Liver (tissue), 3 donors: ENCODE measurements around the gene LPA.

ENCODE experiments used
- FOXA2 ChIP-seq: IDR thresholded peaks from 2 replicates; pipeline ENCODE4 v1.6.1; 2016; ENCODE audit warnings: antibody characterized with exemption
- GABPA ChIP-seq, 2 donors: IDR thresholded peaks in 1 of 2; conservative IDR thresholded peaks in 1 of 2; 2 replicates each; pipeline ENCODE4 v1.6.1; 2016; ENCODE audit warnings: antibody characterized with exemption in 2 of 2, mild to moderate bottlenecking in 1 of 2, moderate library complexity in 1 of 2
- HNF4G ChIP-seq: IDR thresholded peaks from 2 replicates; pipeline ENCODE4 v1.6.1; 2016; ENCODE audit warnings: antibody characterized with exemption
- JUND ChIP-seq, 2 donors: IDR thresholded peaks; 2 replicates each; pipeline ENCODE4 v1.6.1; 2016; ENCODE audit warnings: antibody characterized with exemption in 2 of 2
- SP1 ChIP-seq: IDR thresholded peaks from 2 replicates; pipeline ENCODE4 v1.6.1; 2018; ENCODE audit warnings: antibody characterized with exemption, mild to moderate bottlenecking
- TAF1 ChIP-seq: conservative IDR thresholded peaks from 2 replicates; pipeline ENCODE4 v1.6.1; 2016; ENCODE audit warnings: antibody characterized with exemption, mild to moderate bottlenecking
- TF ChIP-seq, protein P1 (sequence below): fragments of 150-350 bp; IDR thresholded peaks from 2 replicates; pipeline ENCODE4 v1.5.1; 2017; ENCODE audit warnings: improper control_type of control experiment, low read depth, low read length; ENCODE audit not compliant: missing input control
- TF ChIP-seq, protein P2 (sequence below): IDR thresholded peaks from 2 replicates; pipeline ENCODE4 v1.6.1; 2016; ENCODE audit warnings: antibody characterized with exemption, mild to moderate bottlenecking
- TF ChIP-seq, protein P3 (sequence below): IDR thresholded peaks from 2 replicates; pipeline ENCODE4 v1.6.1; 2016; ENCODE audit warnings: antibody characterized with exemption
- donor health status: healthy.
- donor health status: healthy.

DNA sequence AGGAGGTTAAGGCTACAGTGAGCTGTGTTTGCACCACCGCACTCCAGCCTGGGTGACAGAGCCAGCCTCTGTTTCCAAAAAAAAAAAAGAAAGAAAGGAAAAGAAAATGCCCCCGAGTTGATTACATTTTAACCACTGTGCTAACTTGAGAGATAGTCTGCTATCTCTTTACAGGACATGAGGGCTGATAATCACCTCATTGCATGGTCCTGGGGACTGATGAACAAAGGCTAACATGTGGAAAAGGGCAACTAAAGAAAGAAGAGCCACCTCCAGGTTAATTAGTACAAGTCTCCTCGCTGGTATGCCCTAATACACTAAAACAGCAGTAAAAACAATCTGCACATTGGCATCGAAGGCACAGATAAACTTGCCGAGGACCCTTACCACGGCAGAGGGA, 33.8 kb upstream of the LPA start:
- TF ChIP-seq JUND (IDR thresholded peaks at IDR 0.05) (peak in 1 of 2 donors; percentile 63), HNF4G (no peak), TAF1 (peak; percentile 67), GABPA (IDR thresholded peaks at IDR 0.05 in 1 of 2, conservative IDR thresholded peaks at IDR 0.05 in 1 of 2) (no peak), SP1 (peak; percentile 53), FOXA2 (peak; percentile 46)
- TF ChIP-seq, protein P1, sequence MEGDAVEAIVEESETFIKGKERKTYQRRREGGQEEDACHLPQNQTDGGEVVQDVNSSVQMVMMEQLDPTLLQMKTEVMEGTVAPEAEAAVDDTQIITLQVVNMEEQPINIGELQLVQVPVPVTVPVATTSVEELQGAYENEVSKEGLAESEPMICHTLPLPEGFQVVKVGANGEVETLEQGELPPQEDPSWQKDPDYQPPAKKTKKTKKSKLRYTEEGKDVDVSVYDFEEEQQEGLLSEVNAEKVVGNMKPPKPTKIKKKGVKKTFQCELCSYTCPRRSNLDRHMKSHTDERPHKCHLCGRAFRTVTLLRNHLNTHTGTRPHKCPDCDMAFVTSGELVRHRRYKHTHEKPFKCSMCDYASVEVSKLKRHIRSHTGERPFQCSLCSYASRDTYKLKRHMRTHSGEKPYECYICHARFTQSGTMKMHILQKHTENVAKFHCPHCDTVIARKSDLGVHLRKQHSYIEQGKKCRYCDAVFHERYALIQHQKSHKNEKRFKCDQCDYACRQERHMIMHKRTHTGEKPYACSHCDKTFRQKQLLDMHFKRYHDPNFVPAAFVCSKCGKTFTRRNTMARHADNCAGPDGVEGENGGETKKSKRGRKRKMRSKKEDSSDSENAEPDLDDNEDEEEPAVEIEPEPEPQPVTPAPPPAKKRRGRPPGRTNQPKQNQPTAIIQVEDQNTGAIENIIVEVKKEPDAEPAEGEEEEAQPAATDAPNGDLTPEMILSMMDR = no peak
- TF ChIP-seq, protein P2, sequence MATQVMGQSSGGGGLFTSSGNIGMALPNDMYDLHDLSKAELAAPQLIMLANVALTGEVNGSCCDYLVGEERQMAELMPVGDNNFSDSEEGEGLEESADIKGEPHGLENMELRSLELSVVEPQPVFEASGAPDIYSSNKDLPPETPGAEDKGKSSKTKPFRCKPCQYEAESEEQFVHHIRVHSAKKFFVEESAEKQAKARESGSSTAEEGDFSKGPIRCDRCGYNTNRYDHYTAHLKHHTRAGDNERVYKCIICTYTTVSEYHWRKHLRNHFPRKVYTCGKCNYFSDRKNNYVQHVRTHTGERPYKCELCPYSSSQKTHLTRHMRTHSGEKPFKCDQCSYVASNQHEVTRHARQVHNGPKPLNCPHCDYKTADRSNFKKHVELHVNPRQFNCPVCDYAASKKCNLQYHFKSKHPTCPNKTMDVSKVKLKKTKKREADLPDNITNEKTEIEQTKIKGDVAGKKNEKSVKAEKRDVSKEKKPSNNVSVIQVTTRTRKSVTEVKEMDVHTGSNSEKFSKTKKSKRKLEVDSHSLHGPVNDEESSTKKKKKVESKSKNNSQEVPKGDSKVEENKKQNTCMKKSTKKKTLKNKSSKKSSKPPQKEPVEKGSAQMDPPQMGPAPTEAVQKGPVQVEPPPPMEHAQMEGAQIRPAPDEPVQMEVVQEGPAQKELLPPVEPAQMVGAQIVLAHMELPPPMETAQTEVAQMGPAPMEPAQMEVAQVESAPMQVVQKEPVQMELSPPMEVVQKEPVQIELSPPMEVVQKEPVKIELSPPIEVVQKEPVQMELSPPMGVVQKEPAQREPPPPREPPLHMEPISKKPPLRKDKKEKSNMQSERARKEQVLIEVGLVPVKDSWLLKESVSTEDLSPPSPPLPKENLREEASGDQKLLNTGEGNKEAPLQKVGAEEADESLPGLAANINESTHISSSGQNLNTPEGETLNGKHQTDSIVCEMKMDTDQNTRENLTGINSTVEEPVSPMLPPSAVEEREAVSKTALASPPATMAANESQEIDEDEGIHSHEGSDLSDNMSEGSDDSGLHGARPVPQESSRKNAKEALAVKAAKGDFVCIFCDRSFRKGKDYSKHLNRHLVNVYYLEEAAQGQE = peak; percentile 42
- TF ChIP-seq, protein P3, sequence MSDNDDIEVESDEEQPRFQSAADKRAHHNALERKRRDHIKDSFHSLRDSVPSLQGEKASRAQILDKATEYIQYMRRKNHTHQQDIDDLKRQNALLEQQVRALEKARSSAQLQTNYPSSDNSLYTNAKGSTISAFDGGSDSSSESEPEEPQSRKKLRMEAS = peak; percentile 85
